Kasumi-1 (cell line): Measurements from ENCODE around the gene SSR1.

Experiments used
- DNase-seq, 2 experiments: peaks; one replicate each; lab custom pipeline; 2025; lab: John Stamatoyannopoulos, UW

The SSR1 gene

GRCh38 chr6:7239590-7239948 lies 73.4 kb downstream of the SSR1 start:
- no peak for DNase-seq

DNA sequence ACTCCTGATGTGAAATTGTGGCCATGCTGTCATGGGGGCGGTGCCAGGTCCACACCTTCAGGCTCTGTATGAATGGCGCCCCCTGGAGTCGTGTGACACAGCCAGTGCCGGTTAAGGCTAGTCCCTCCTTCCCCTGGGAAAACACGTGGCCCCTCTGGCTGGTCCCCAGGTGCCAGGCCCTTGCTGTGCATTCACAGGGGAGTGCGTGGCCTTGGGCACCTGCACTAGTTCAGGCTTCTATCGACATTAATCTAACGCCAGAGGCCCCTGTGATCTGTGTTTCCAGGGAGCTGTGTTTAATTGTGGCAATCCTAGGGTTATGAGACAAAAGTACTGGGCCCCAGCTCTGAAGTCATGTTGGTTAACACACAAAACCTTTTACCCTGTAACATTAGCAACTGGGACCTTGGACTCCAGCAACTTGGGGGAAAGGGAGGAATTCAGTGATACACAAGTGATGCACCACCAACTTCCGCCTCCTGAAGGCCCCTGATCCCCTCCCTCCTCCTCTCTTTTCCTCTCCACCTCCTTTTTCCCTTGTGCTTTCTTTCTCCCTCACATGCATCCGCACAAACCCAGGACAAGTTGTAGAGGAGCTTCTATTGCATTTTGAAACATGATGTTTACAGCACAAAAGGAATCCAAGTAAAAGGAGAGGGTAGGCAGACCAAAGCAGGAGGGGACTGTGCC lies 74.0 kb downstream of the SSR1 start:
- peak; percentile 77 to 92 for DNase-seq

DNA sequence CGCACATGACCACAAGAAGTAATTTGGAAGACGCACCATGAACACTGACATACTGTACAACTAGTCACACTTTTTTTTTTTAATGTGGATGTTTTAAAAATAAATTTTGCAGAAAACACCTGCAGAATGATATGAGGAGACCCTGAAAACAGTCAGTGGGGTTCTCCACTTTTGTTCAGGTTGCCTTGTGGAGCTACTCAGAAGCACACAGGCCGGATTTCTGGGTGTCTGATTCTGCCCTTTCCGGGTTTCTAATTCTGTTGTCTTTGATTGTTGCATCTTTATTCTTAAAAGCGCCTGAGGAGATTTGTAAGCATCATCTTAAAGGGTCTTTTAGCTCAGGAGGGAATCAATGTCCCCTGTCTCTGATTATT lies 74.5 kb downstream of the SSR1 start:
- DNase-seq: no peak

- no peak for DNase-seq
These were observed 75.3 kb downstream of the SSR1 start for GRCh38 chr6:7237653-7238188.

GRCh38 chr6:7236306-7237209 lies 76.4 kb downstream of the SSR1 start:
- DNase-seq: no peak

DNA sequence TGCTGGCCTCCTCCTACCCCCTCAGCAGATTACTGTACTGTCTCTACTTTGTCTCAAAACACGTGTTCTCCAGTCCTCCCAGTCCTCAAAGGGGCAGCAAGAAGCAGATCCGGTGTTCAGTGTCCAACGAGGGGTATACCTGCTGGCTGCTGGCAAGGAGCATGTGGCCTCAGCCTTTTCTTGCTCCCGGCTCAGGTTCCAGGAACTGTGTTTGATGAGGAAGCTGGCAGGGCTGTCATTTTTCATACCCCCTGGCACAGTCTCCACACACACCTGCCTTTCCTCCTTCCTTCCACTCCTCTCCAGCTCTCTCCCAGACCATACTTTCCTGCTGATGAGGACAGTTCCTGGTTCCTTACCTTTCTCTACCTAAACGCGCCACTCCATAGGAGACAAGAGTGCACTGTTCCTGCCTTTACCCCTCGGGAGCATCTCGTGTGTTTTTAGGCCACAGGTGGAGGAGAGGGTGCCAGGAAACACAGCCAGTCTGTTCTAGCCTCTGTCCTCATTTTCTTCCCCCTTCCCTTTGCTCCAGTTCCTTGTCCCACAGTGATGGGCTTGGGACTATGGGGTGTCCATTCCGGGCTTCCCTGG lies 77.2 kb downstream of the SSR1 start:
- no peak for DNase-seq

GRCh38 chr6:7234547-7234946 lies 78.5 kb downstream of the SSR1 start:
- no peak for DNase-seq

GRCh38 chr6:7232351-7232750 lies 80.6 kb downstream of the SSR1 start:
- DNase-seq: no peak

DNA sequence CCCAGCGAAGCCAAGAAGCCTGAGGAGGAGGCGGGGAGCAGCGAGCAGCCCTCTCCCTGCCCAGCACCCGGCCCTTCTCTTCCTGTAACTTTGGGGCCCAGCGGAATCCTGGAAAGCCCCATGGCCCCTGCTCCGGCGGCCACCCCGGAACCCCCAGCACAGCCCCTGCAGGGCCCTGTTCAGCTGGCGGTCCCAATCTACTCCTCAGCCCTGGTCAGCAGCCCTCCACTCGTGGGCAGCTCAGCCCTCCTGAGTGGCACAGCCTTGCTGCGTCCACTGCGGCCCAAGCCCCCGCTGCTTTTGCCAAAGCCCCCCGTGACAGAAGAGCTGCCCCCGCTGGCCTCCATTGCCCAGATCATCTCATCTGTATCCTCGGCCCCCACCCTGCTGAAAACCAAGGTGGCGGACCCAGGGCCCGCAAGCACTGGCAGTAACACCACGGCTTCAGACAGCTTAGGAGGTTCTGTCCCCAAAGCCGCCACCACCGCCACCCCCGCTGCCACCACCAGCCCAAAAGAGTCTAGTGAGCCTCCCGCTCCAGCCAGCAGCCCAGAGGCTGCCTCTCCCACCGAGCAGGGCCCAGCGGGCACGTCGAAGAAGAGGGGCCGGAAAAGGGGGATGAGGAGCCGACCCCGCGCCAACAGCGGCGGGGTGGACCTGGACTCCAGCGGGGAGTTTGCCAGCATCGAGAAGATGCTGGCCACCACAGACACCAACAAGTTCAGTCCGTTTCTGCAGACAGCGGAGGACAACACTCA lies 81.9 kb downstream of the SSR1 start:
- DNase-seq: no peak

GRCh38 chr6:7230327-7230691 lies 82.7 kb downstream of the SSR1 start:
- no peak for DNase-seq

DNA sequence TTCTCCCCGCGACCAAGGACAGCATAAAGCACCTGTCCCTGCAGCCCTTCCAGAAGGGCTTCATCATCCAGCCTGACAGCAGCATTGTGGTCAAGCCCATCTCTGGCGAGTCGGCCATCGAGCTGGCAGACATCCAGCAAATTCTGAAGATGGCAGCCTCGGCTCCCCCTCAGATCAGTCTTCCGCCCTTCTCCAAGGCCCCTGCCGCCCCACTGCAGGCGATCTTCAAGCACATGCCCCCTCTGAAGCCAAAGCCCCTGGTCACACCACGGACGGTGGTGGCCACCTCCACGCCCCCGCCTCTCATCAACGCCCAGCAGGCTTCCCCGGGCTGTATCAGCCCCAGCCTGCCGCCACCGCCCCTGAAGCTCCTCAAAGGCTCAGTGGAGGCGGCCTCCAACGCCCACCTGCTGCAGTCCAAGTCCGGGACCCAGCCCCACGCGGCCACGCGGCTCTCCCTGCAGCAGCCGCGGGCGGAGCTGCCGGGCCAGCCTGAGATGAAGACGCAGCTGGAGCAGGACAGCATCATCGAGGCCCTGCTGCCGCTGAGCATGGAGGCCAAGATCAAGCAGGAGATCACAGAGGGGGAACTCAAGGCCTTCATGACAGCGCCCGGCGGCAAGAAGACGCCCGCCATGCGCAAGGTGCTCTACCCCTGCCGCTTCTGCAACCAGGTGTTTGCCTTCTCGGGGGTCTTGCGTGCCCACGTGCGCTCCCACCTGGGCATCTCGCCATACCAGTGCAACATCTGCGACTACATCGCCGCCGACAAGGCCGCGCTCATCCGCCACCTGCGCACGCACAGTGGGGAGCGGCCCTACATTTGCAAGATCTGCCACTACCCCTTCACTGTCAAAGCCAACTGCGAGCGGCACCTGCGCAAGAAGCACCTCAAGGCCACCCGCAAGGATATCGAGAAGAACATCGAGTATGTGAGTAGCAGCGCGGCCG lies 83.3 kb downstream of the SSR1 start:
- DNase-seq: no peak

DNA sequence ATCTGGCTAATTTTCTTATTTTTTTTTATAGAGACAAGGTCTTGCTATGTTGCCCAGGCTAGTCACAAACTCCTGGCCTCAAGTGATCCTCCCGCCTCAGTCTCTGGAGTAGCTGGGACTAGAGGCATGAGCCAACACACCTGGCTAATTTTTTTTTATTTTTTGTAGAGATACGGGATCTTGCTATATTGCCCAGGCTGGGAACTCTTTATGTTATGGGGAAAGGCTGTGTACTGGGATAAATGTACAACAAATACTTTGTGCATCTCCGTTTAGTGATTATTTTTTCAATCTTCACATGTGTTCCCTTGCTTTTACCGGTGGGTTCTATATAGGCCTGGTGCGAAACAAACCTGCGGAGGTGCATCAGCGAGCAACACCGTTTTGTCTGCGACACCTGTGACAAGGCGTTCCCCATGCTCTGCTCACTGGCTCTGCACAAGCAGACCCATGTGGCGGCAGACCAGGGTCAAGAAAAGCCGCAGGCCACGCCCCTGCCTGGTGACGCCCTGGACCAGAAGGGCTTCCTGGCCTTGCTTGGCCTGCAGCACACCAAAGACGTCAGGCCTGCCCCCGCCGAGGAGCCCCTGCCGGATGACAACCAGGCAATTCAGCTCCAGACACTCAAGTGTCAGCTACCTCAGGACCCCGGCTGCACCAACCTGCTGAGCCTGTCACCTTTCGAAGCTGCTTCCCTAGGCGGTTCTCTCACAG lies 84.2 kb downstream of the SSR1 start:
- DNase-seq: no peak

- DNase-seq: peak; percentile 22 to 41
These were observed 88.3 kb downstream of the SSR1 start for GRCh38 chr6:7224731-7225130.

DNA sequence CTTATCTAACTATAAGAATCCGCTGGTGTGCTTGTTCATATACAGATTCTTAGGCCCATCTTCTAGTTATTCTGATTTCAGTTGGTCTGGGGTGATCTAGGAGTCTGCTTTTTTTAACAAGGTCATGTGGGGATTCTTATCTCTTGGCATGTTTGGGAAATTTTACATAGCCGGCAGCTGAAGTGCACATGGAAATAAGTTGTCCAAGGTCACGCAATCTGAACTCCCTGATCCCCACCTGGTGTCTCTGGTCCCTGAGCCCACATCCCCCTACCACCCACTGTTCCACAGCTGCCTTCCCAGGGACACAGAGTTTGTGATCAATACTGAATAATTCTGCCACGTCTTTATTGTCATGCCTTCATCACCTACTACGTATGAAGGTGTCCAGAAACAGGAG lies 90.8 kb downstream of the SSR1 start:
- DNase-seq: no peak

GRCh38 chr6:7219310-7219709 lies 93.7 kb downstream of the SSR1 start:
- no peak for DNase-seq

DNA sequence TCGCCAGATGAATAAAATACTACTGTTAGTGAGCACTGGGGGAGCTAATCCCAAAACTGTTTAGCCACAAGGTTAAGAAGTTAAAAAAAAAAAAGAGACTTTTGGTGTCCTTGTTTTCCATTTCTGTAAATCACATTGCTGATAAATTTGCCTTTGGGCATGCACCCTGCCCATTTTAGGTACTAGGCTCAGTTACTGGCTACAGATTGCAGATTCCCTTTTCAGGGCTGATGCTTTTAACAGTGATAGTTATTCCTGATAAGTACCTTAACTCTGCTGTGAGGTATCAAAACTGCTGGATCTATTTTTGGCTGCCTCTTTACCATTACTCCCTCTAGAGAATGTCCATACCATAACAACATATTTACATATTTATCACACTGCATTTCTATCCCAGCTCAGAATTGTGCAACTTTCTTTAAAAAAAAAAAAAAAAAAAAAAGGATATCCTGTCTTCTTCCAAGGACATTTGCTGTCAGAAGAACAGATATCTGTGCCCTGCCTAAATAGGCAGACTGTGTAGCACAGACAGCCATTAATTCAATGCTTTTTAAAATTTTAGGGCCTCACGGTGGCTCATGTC lies 94.5 kb downstream of the SSR1 start:
- no peak for DNase-seq
